Peyer's patch (tissue), 4 donors: ENCODE data around the gene ATG9A.

Experiments used
- CTCF ChIP-seq, 6 experiments: fragments of 450-650 bp in 4 of 6; fragments of 200-600 bp in 2 of 6; sonication (generic) in 1 of 6; IDR thresholded peaks; one replicate each; pipeline ENCODE4 v1.5.1; 2017 to 2019; ENCODE audit warnings: antibody characterized with exemption in 6 of 6, mild to moderate bottlenecking in 3 of 6, moderate library complexity in 1 of 6
- POLR2A ChIP-seq, 2 donors: fragments of 450-650 bp; IDR thresholded peaks; one replicate each; pipeline ENCODE4 v1.5.1; 2017; ENCODE audit warnings: antibody characterized with exemption in 2 of 2, mild to moderate bottlenecking in 2 of 2, moderate library complexity in 2 of 2

GRCh38 chr2:219218732-219219701 lies 10.4 kb downstream of the ATG9A start, which contains the start of gene ABCB6:
- TF ChIP-seq CTCF (IDR thresholded peaks at IDR 0.05) (peak in 1 of 6 experiments; percentile 9), POLR2A (IDR thresholded peaks at IDR 0.05) (peak; percentile 51 to 59)
